Neuron (in vitro differentiated cells): Measurements from ENCODE around the gene HBM.
A peak's percentile ranks its signal among the peaks of the same experiment; 100 is the strongest.
"Not testable (repeated sequence)": the region's sequence is repeated elsewhere in the genome, so short reads cannot be mapped to it uniquely, and the experiment has no call there.

Experiments used
- H2AFZ ChIP-seq: one replicate; pipeline ENCODE4 v1.6.1; 2013; ENCODE audit warnings: low read depth, mild to moderate bottlenecking, inconsistent platforms, low read length, moderate library complexity
- H3K27me3 ChIP-seq: one replicate; pipeline ENCODE4 v1.6.1; 2013; ENCODE audit warnings: low read length; ENCODE audit not compliant: insufficient read depth
- H3K36me3 ChIP-seq: one replicate; pipeline ENCODE4 v1.6.1; 2013; ENCODE audit warnings: low read length; ENCODE audit not compliant: insufficient read depth
- H3K4me1 ChIP-seq: one replicate; pipeline ENCODE4 v1.6.1; 2013; ENCODE audit warnings: low read length; ENCODE audit not compliant: insufficient read depth
- H3K4me3 ChIP-seq: 2 replicates; pipeline ENCODE4 v1.5.1; 2013; ENCODE audit warnings: mild to moderate bottlenecking, low read length, moderate library complexity
- H3K9me3 ChIP-seq: one replicate; pipeline ENCODE4 v1.6.1; 2013; ENCODE audit warnings: low read length

Gene HBM

GRCh38 chr16:153550-154216, 12.1 kb upstream of the HBM start:
- H3K4me1 ChIP-seq, H3K36me3 ChIP-seq, H3K9me3 ChIP-seq, H2AFZ ChIP-seq, H3K4me3 ChIP-seq: not testable (repeated sequence)
- peaks cover 48% of the 10 kb centered on the region for H3K27me3 ChIP-seq

GRCh38 chr16:154217-155030, 11.4 kb upstream of the HBM start:
- Histone ChIP-seq H2AFZ (peak overlapping the region; percentile 60), H3K9me3 (no peaks in the 10 kb centered on the region), H3K36me3 (no peaks in the 10 kb centered on the region), H3K4me1 (peaks cover 8% of the 10 kb centered on the region), H3K27me3 (peaks cover 46% of the 10 kb centered on the region), H3K4me3 (peak overlapping the region; percentile 40)

GRCh38 chr16:155031-155398, 10.8 kb upstream of the HBM start:
- H3K4me3 ChIP-seq: peak overlapping the region; percentile 40
- H3K36me3 ChIP-seq: no peaks in the 10 kb centered on the region
- H3K27me3 ChIP-seq: peaks cover 45% of the 10 kb centered on the region
- H2AFZ ChIP-seq: peak overlapping the region; percentile 60
- peaks cover 8% of the 10 kb centered on the region for H3K4me1 ChIP-seq
- no peaks in the 10 kb centered on the region for H3K9me3 ChIP-seq

GRCh38 chr16:159136-159849, 6.5 kb upstream of the HBM start:
- H3K36me3 ChIP-seq: no peaks in the 10 kb centered on the region
- H3K4me1 ChIP-seq: peaks cover 8% of the 10 kb centered on the region
- H3K4me3 ChIP-seq: no peak overlapping the region
- H3K9me3 ChIP-seq: peaks cover 3% of the 10 kb centered on the region
- peaks cover 48% of the 10 kb centered on the region for H3K27me3 ChIP-seq
- no peak overlapping the region for H2AFZ ChIP-seq

- H3K36me3 ChIP-seq, H2AFZ ChIP-seq, H3K4me1 ChIP-seq, H3K4me3 ChIP-seq, H3K9me3 ChIP-seq: not testable (repeated sequence)
- peaks cover 42% of the 10 kb centered on the region for H3K27me3 ChIP-seq
Observed at GRCh38 chr16:160242-160641, 5.5 kb upstream of the HBM start.

- Histone ChIP-seq H3K36me3 (no peaks in the 10 kb centered on the region), H3K4me3 (no peak overlapping the region), H3K27me3 (peaks cover 45% of the 10 kb centered on the region), H3K9me3 (peaks cover 3% of the 10 kb centered on the region), H3K4me1 (peaks cover 3% of the 10 kb centered on the region), H2AFZ (no peak overlapping the region)
Observed at GRCh38 chr16:160691-161190, 5.0 kb upstream of the HBM start.

GRCh38 chr16:162271-162991, 3.3 kb upstream of the HBM start:
- Histone ChIP-seq H3K36me3 (no peaks in the 10 kb centered on the region), H3K9me3 (peaks cover 3% of the 10 kb centered on the region), H3K4me3 (no peak overlapping the region), H3K27me3 (peaks cover 53% of the 10 kb centered on the region), H3K4me1 (peaks cover 7% of the 10 kb centered on the region), H2AFZ (no peak overlapping the region)

- peaks cover 59% of the 10 kb centered on the region for H3K27me3 ChIP-seq
- H3K36me3 ChIP-seq: not testable (repeated sequence)
Observed at GRCh38 chr16:163139-163538, 2.6 kb upstream of the HBM start.

GRCh38 chr16:163696-164095, 2.1 kb upstream of the HBM start:
- not testable (repeated sequence) for H2AFZ ChIP-seq, H3K4me1 ChIP-seq, H3K9me3 ChIP-seq, H3K36me3 ChIP-seq, H3K4me3 ChIP-seq
- H3K27me3 ChIP-seq: peaks cover 61% of the 10 kb centered on the region

More at GRCh38 chr16:163139-163538, 2.6 kb upstream of the HBM start:
- H2AFZ ChIP-seq, H3K4me3 ChIP-seq, H3K4me1 ChIP-seq, H3K9me3 ChIP-seq: not testable (repeated sequence)

- not testable (repeated sequence) for H3K4me1 ChIP-seq
Observed at GRCh38 chr16:164134-164823, 1.5 kb upstream of the HBM start.

GRCh38 chr16:164827-165538, 795 bp upstream of the HBM start:
- H3K27me3 ChIP-seq: peaks cover 65% of the 10 kb centered on the region

More at GRCh38 chr16:164134-164823, 1.5 kb upstream of the HBM start:
- not testable (repeated sequence) for H2AFZ ChIP-seq, H3K4me3 ChIP-seq, H3K36me3 ChIP-seq, H3K9me3 ChIP-seq
- H3K27me3 ChIP-seq: peaks cover 64% of the 10 kb centered on the region

More at GRCh38 chr16:164827-165538, 795 bp upstream of the HBM start:
- Histone ChIP-seq H3K36me3 (no peaks in the 10 kb centered on the region), H3K4me3 (no peak overlapping the region), H3K9me3 (peaks cover 3% of the 10 kb centered on the region), H2AFZ (no peak overlapping the region), H3K4me1 (peaks cover 7% of the 10 kb centered on the region)
